HepG2 (cell line): ENCODE results near the gene CTRL. TPM values are rescaled to one million over a fixed set of nuclear protein-coding genes. Genes with fewer than 3 reads are reported as not detected.
A peak's percentile ranks its signal among the peaks of the same experiment; 100 is the strongest.

ENCODE experiments used
- CEBPG ChIP-seq: IDR thresholded peaks from 2 replicates; pipeline ENCODE4 v1.6.1; 2016
- DR1 ChIP-seq: sonication (generic); formaldehyde crosslinking; IDR thresholded peaks from 2 replicates; pipeline ENCODE4 v1.8.0; 2021; ENCODE audit warnings: mild to moderate bottlenecking, missing genetic modification reagents, inconsistent platforms
- MAFG ChIP-seq: sonication (generic); formaldehyde crosslinking; IDR thresholded peaks from 2 replicates; pipeline ENCODE4 v1.5.1; 2020; ENCODE audit warnings: mild to moderate bottlenecking, missing genetic modification reagents
- NFATC3 ChIP-seq: sonication (generic); formaldehyde crosslinking; IDR thresholded peaks from 2 replicates; pipeline ENCODE4 v1.5.1; 2020; ENCODE audit warnings: mild to moderate bottlenecking, missing genetic modification reagents
- PHF20 ChIP-seq: sonication (generic); formaldehyde crosslinking; IDR thresholded peaks from 2 replicates; pipeline ENCODE4 v1.5.0; 2020; ENCODE audit warnings: mild to moderate bottlenecking, missing genetic modification reagents
- PHF21A ChIP-seq: sonication (generic); formaldehyde crosslinking; IDR thresholded peaks from 2 replicates; pipeline ENCODE4 v1.5.0; 2020; ENCODE audit warnings: mild to moderate bottlenecking, missing genetic modification reagents
- PLRG1 ChIP-seq: fragments of 450-650 bp; conservative IDR thresholded peaks from 2 replicates; pipeline ENCODE4 v1.6.1; 2016
- PLSCR1 ChIP-seq: sonication (generic); formaldehyde crosslinking; IDR thresholded peaks from 2 replicates; pipeline ENCODE4 v1.5.0; 2020; ENCODE audit warnings: missing genetic modification reagents, mild to moderate bottlenecking, borderline replicate concordance
- POLR2AphosphoS2 ChIP-seq: IDR thresholded peaks from 2 replicates; pipeline ENCODE4 v1.6.1; 2011; ENCODE audit warnings: low read depth, low read length, improper control_type of control experiment
- PPARG ChIP-seq: conservative IDR thresholded peaks from 2 replicates; pipeline ENCODE4 v1.6.1; 2016; ENCODE audit warnings: missing biosample characterization, missing genetic modification reagents
- RFX1 ChIP-seq: fragments of 450-650 bp; IDR thresholded peaks from 2 replicates; pipeline ENCODE4 v1.6.1; 2017
- RFXANK ChIP-seq: IDR thresholded peaks from 2 replicates; pipeline ENCODE4 v1.6.1; 2016
- SIN3A ChIP-seq: IDR thresholded peaks from 2 replicates; pipeline ENCODE4 v1.6.1; 2011; ENCODE audit warnings: low read depth, mild to moderate bottlenecking, control low read depth, low read length, borderline replicate concordance
- SKIL ChIP-seq: sonication (generic); formaldehyde crosslinking; IDR thresholded peaks from 2 replicates; pipeline ENCODE4 v1.8.0; 2022; ENCODE audit warnings: missing genetic modification reagents, mild to moderate bottlenecking, moderate library complexity, borderline replicate concordance
- SMARCE1 ChIP-seq: fragments of 450-650 bp; IDR thresholded peaks from 2 replicates; pipeline ENCODE4 v1.6.1; 2017; ENCODE audit warnings: borderline replicate concordance
- SP5 ChIP-seq: IDR thresholded peaks from 2 replicates; pipeline ENCODE4 v1.6.1; 2016; ENCODE audit warnings: low read depth, borderline replicate concordance
- SRY ChIP-seq: sonication (generic); formaldehyde crosslinking; IDR thresholded peaks from 2 replicates; pipeline ENCODE4 v1.8.0; 2022; ENCODE audit warnings: mild to moderate bottlenecking, missing genetic modification reagents
- STAT6 ChIP-seq: sonication (generic); formaldehyde crosslinking; IDR thresholded peaks from 2 replicates; pipeline ENCODE4 v1.4.0; 2020; ENCODE audit warnings: missing genetic modification reagents, mild to moderate bottlenecking, borderline replicate concordance
- TCF7 ChIP-seq: sonication (generic); IDR thresholded peaks from 2 replicates; pipeline ENCODE4 v1.6.1; 2016; ENCODE audit warnings: antibody characterized with exemption, low read depth
- TFAP4 ChIP-seq: sonication (generic); IDR thresholded peaks from 2 replicates; pipeline ENCODE4 v1.6.1; 2016; ENCODE audit warnings: low read depth, borderline replicate concordance
- ZBTB44 ChIP-seq: sonication (generic); formaldehyde crosslinking; IDR thresholded peaks from 2 replicates; pipeline ENCODE4 v1.4.0; 2020; ENCODE audit warnings: missing genetic modification reagents
- ZNF331 ChIP-seq: sonication (generic); formaldehyde crosslinking; IDR thresholded peaks from 2 replicates; pipeline ENCODE4 v1.4.0; 2020; ENCODE audit warnings: missing genetic modification reagents
- ZNF432 ChIP-seq: sonication (generic); formaldehyde crosslinking; IDR thresholded peaks from 2 replicates; pipeline ENCODE4 v1.5.0; 2020; ENCODE audit warnings: missing genetic modification reagents, mild to moderate bottlenecking, borderline replicate concordance
- ZNF563 ChIP-seq: sonication (generic); formaldehyde crosslinking; IDR thresholded peaks from 2 replicates; pipeline ENCODE4 v1.8.0; 2022; ENCODE audit warnings: mild to moderate bottlenecking, moderate library complexity, missing genetic modification reagents
- ZNF720 ChIP-seq: sonication (generic); formaldehyde crosslinking; IDR thresholded peaks from 2 replicates; pipeline ENCODE4 v1.4.0; 2020; ENCODE audit warnings: missing genetic modification reagents
- polyA plus RNA-seq, 8 experiments: library from polyadenylated mRNA; depleted of rRNA in 3 of 8; stranded (reverse) in 7 of 8; unstranded in 1 of 8; fragments of >200 nt; fragmentation: Illumina TruSeq in 4 of 8; extraction: Trizol in 4 of 8; gene quantifications; 2 replicates each; pipeline versions ENCODE4 v1.2.1 to v1.2.3, GENCODE V29; 2011 to 2016; ENCODE audit warnings: low read depth in 4 of 8, missing spikeins in 1 of 8, mixed read lengths in 1 of 8; ENCODE audit not compliant: insufficient read depth in 1 of 8
- total RNA-seq, 5 experiments: library from RNA; depleted of rRNA; stranded (reverse); fragments of >200 nt; fragmentation: Illumina TruSeq; extraction: Trizol; gene quantifications; 2 replicates each; pipeline ENCODE4 v1.2.3, GENCODE V29; 2016; ENCODE audit warnings: low read depth in 1 of 5

CTRL gene
- total and polyA plus RNA-seq, 2 of the 13 experiments (the other 11 are each of a cell fraction or from before 2014, with no cell fraction given) = 1.9 to 2.7 TPM

- TF ChIP-seq ZNF720 (CRISPR knock-in tag) (no peak), TCF7 (no peak), ZBTB44 (CRISPR knock-in tag) (no peak), PLSCR1 (CRISPR knock-in tag) (no peak), SKIL (no peak), TFAP4 (no peak), RFX1 (no peak), RFXANK (CRISPR knock-in tag) (no peak), ZNF432 (no peak), PHF21A (CRISPR knock-in tag) (no peak; the same call in 1 of the 2 replicates), PLRG1 (no peak), PHF20 (CRISPR knock-in tag) (no peak), ZNF331 (CRISPR knock-in tag) (0 out of 2 replicates have a peak, but pooled peaks have one; percentile 42), SIN3A (no peak), PPARG (CRISPR knock-in tag) (no peak), ZNF563 (CRISPR knock-in tag) (no peak), SP5 (CRISPR knock-in tag) (peak; percentile 31; the same call in 1 of the 2 replicates), CEBPG (CRISPR knock-in tag) (no peak), POLR2AphosphoS2 (no peak; the same call in 1 of the 2 replicates), SMARCE1 (no peak), NFATC3 (no peak), SRY (CRISPR knock-in tag) (no peak), STAT6 (no peak), DR1 (0 out of 2 replicates have a peak, but pooled peaks have one; percentile 48), MAFG (no peak)
Observed at GRCh38 chr16:67966549-67967182, 35.0 kb upstream of the CTRL start (continued).
